AG04450 (cell line): Measurements from ENCODE around the gene XCL1. TPM values are rescaled to one million over a fixed set of nuclear protein-coding genes. Genes with fewer than 3 reads are reported as not detected.
"Not testable (repeated sequence)": the region's sequence is repeated elsewhere in the genome, so short reads cannot be mapped to it uniquely, and the experiment has no call there.

Experiments used
- CTCF ChIA-PET: fragments of 300-600, 350-600 bp; formaldehyde crosslinking; extraction: SDS; loops from one replicate; lab custom pipeline; 2022; ENCODE audit warnings: antibody characterized with exemption, inconsistent platforms; lab: Charles Lee
- POLR2A ChIA-PET: fragments of 350-600 bp; formaldehyde crosslinking; extraction: SDS; loops from one replicate; lab custom pipeline; 2021; ENCODE audit warnings: antibody characterized with exemption, inconsistent platforms; lab: Yijun Ruan, JAX
- DNase-seq: peaks from one replicate; pipeline ENCODE4 v3.0.0-alpha.2; 2011; ENCODE audit warnings: low read depth, low spot score
- H3K27ac ChIP-seq: one replicate; pipeline ENCODE4 v1.5.1; 2012; ENCODE audit warnings: low read depth, low read length, control low read depth
- H3K27me3 ChIP-seq: one replicate; pipeline ENCODE4 v1.6.0; 2012; ENCODE audit warnings: low read length; ENCODE audit not compliant: control insufficient read depth, insufficient read depth
- H3K4me3 ChIP-seq: 2 replicates; pipeline ENCODE4 v1.5.1; 2011; ENCODE audit warnings: mild to moderate bottlenecking, low read depth, low read length, control low read depth
- H3K9me3 ChIP-seq: 2 replicates; pipeline ENCODE4 v1.5.1; 2012; ENCODE audit warnings: low read length; ENCODE audit not compliant: control insufficient read depth, insufficient read depth
- polyA plus RNA-seq: library from polyadenylated mRNA; depleted of rRNA; stranded (reverse); fragments of >200 nt; gene quantifications from 2 replicates; pipeline ENCODE4 v1.2.3, GENCODE V29; 2011
- TF ChIP-seq, protein P1 (sequence below): IDR thresholded peaks from 2 replicates; pipeline ENCODE4 v1.5.1; 2011; ENCODE audit warnings: low read depth, low read length, control low read depth, inconsistent platforms

XCL1 gene
- polyA plus RNA-seq, 1 experiment = not detected

- ChIA-PET CTCF (interaction anchor here (1.3 kb wide), 1 partner anchor 246 kb away, joined by 4 read pairs; no protein-coding TSS in a partner anchor), POLR2A (no interaction called here)
- Histone ChIP-seq H3K27ac (no peak overlapping the region), H3K27me3 (no peaks in the 10 kb centered on the region), H3K9me3 (no peaks in the 10 kb centered on the region), H3K4me3 (no peak overlapping the region)
- DNase-seq = no peak
- TF ChIP-seq, protein P1, sequence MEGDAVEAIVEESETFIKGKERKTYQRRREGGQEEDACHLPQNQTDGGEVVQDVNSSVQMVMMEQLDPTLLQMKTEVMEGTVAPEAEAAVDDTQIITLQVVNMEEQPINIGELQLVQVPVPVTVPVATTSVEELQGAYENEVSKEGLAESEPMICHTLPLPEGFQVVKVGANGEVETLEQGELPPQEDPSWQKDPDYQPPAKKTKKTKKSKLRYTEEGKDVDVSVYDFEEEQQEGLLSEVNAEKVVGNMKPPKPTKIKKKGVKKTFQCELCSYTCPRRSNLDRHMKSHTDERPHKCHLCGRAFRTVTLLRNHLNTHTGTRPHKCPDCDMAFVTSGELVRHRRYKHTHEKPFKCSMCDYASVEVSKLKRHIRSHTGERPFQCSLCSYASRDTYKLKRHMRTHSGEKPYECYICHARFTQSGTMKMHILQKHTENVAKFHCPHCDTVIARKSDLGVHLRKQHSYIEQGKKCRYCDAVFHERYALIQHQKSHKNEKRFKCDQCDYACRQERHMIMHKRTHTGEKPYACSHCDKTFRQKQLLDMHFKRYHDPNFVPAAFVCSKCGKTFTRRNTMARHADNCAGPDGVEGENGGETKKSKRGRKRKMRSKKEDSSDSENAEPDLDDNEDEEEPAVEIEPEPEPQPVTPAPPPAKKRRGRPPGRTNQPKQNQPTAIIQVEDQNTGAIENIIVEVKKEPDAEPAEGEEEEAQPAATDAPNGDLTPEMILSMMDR = no peak
Observed at GRCh38 chr1:168589167-168589566, 12.8 kb downstream of the XCL1 start.

GRCh38 chr1:168591066-168591465 is 14.7 kb downstream of the XCL1 start:
- H3K4me3 ChIP-seq = no peak overlapping the region
- no peaks in the 10 kb centered on the region for H3K9me3 ChIP-seq
- POLR2A ChIA-PET = no interaction called here
- CTCF ChIA-PET = interaction anchor here (1.7 kb wide), 1 partner anchor 12 kb away, joined by 6 read pairs; no protein-coding TSS in a partner anchor
- H3K27me3 ChIP-seq = no peaks in the 10 kb centered on the region
- DNase-seq = no peak
- TF ChIP-seq, protein P1 = no peak
- H3K27ac ChIP-seq = no peak overlapping the region

GRCh38 chr1:168591641-168592250 is 15.3 kb downstream of the XCL1 start:
- TF ChIP-seq, protein P1 = no peak
- POLR2A ChIA-PET = no interaction called here
- CTCF ChIA-PET = interaction anchor here (1.7 kb wide), 1 partner anchor 12 kb away, joined by 6 read pairs; no protein-coding TSS in a partner anchor
- Histone ChIP-seq H3K4me3 (no peak overlapping the region), H3K9me3 (no peaks in the 10 kb centered on the region), H3K27me3 (no peaks in the 10 kb centered on the region), H3K27ac (no peak overlapping the region)
- no peak for DNase-seq

DNA sequence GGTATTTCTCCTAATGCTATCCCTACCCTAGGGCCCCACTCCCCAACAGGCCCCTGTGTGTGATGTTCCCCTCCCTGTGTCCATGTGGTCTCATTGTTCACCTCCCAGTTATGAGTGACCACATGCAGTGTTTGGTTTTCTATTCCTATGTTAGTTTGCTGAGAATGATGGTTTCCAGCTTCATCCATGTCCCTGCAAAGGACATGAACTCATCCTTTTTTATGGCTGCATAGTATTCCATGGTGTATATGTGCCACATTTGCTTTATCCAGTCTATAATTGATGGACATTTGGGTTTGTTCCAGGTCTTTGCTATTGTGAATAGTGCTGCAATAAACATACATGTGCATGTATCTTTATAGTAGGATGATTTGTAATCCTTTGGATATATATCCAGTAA is 19.0 kb downstream of the XCL1 start:
- H3K9me3 ChIP-seq, POLR2A ChIA-PET, H3K27me3 ChIP-seq, DNase-seq, H3K27ac ChIP-seq, H3K4me3 ChIP-seq: not testable (repeated sequence)
- CTCF ChIA-PET = interaction anchor here (1.6 kb wide), 1 partner anchor 8 kb away, joined by 5 read pairs; no protein-coding TSS in a partner anchor

GRCh38 chr1:168598125-168598524 is 21.7 kb downstream of the XCL1 start:
- ChIA-PET CTCF (no interaction called here), POLR2A (no interaction called here)
- Histone ChIP-seq H3K27me3 (no peaks in the 10 kb centered on the region), H3K4me3 (no peak overlapping the region), H3K27ac (no peak overlapping the region), H3K9me3 (no peaks in the 10 kb centered on the region)
- no peak for DNase-seq
- TF ChIP-seq, protein P1 = no peak
